ENCODE measurements around the gene AASS. TPM values are rescaled to one million over a fixed set of nuclear protein-coding genes. Genes with fewer than 3 reads are reported as not detected.

The AASS gene
- total RNA-seq, 1 donor from 2014 or later: 35.6 TPM

- no peak overlapping the region for H3K27ac ChIP-seq
- intact Hi-C loops (cut with DNase I): no loop called here
- ATAC-seq: no peak
- no peaks in the 10 kb centered on the region for H3K27me3 ChIP-seq
- H3K4me1 ChIP-seq: no peaks in the 10 kb centered on the region
- peaks cover 15% of the 10 kb centered on the region for H3K36me3 ChIP-seq
- no peak overlapping the region for H3K4me3 ChIP-seq
- DNase-seq: no peak
- peaks cover 12% of the 10 kb centered on the region for H3K9me3 ChIP-seq
- no peak for TF ChIP-seq CTCF (IDR thresholded peaks at IDR 0.05)
Observed at GRCh38 chr7:122103064-122103463, 41.0 kb downstream of the AASS start.

DNA sequence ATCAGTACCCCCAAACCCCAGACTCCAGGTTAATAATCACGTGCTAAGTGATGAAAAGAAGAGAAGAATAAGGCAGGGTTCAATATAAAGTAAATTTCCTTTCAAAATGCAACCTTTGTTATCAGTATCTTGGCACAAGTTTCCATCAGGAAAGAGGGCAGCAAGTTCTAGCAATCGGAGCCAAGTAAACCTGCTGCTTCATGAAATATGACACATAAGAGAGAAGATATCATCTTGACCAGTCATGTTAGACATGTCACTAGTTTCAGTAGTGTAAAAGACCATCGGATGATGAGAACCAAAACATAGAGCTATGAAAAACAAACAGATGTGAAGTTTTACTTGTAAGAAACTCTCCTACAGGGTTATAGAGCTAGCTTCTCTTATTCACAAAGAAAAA, 44.0 kb downstream of the AASS start:
- TF ChIP-seq CTCF (IDR thresholded peaks at IDR 0.05): no peak
- Histone ChIP-seq H3K27me3 (no peaks in the 10 kb centered on the region), H3K9me3 (peaks cover 12% of the 10 kb centered on the region), H3K4me3 (no peak overlapping the region), H3K27ac (no peak overlapping the region), H3K4me1 (no peaks in the 10 kb centered on the region), H3K36me3 (peaks cover 22% of the 10 kb centered on the region)
- intact Hi-C loops (cut with DNase I): no loop called here
- DNase-seq: no peak
- ATAC-seq: no peak

DNA sequence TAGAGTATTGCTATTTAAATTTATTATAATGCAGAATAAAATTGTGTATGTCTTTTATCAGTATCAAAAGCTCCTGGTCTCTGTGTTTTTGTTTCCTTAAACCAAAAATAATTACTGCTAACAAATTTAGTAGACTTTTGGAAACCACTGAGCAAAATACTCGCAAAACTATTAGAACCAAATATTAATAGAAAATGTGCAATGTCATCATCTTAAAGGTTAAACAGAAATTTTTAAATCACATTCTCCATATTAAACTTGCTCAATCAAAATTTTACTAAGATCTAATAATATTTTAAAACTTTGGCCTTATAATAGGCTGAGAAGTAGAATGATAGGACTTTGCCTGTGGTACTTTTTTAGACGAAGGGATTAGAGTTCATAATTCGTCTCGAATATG, 48.4 kb downstream of the AASS start:
- TF ChIP-seq CTCF (IDR thresholded peaks at IDR 0.05): no peak
- no peak for DNase-seq
- intact Hi-C loops (cut with DNase I): no loop called here
- no peaks in the 10 kb centered on the region for H3K9me3 ChIP-seq
- no peaks in the 10 kb centered on the region for H3K4me1 ChIP-seq
- no peak for ATAC-seq
- H3K36me3 ChIP-seq: peaks cover 32% of the 10 kb centered on the region
- H3K27ac ChIP-seq: no peak overlapping the region
- no peak overlapping the region for H3K4me3 ChIP-seq
- no peaks in the 10 kb centered on the region for H3K27me3 ChIP-seq

- intact Hi-C loops (cut with DNase I): no loop called here
- peaks cover 25% of the 10 kb centered on the region for H3K36me3 ChIP-seq
- ATAC-seq: no peak
- no peaks in the 10 kb centered on the region for H3K4me1 ChIP-seq
- H3K27ac ChIP-seq: no peak overlapping the region
- no peaks in the 10 kb centered on the region for H3K9me3 ChIP-seq
- no peak overlapping the region for H3K4me3 ChIP-seq
- TF ChIP-seq CTCF (IDR thresholded peaks at IDR 0.05): no peak
- no peaks in the 10 kb centered on the region for H3K27me3 ChIP-seq
- DNase-seq: no peak
Observed at GRCh38 chr7:122094549-122094948, 49.5 kb downstream of the AASS start.

- no peaks in the 10 kb centered on the region for H3K9me3 ChIP-seq
- no peaks in the 10 kb centered on the region for H3K4me1 ChIP-seq
- no peak overlapping the region for H3K4me3 ChIP-seq
- DNase-seq (no peak), ATAC-seq (peak; percentile 87)
- H3K27ac ChIP-seq: no peak overlapping the region
- intact Hi-C loops (cut with DNase I): no loop called here
- TF ChIP-seq CTCF (IDR thresholded peaks at IDR 0.05): peak; percentile 83
- H3K27me3 ChIP-seq: no peaks in the 10 kb centered on the region
- H3K36me3 ChIP-seq: peaks cover 25% of the 10 kb centered on the region
Observed at GRCh38 chr7:122092964-122093797, 50.9 kb downstream of the AASS start.

Data from upper lobe of right lung (tissue), 1 donor.